WTC11 (cell line): Measurements from ENCODE around the gene ACSS2. TPM values are rescaled to one million over a fixed set of nuclear protein-coding genes. Genes with fewer than 3 reads are reported as not detected.

ENCODE experiments used
- ATAC-seq: fragments of 200-7000 bp; cut with Tn5 transposase; 2 replicates; pipeline ENCODE4 v1.10.0; 2021; ENCODE audit warnings: mild to moderate bottlenecking, moderate library complexity
- CTCF ChIA-PET: fragments of 300-600 bp; sonication (Branson Sonifier 250); formaldehyde crosslinking; loops from one replicate; lab custom pipeline; 2021; ENCODE audit warnings: antibody characterized with exemption; lab: Charles Lee
- POLR2A ChIA-PET: fragments of 350-600 bp; sonication (Branson Sonifier 250); formaldehyde crosslinking; loops from one replicate; lab custom pipeline; 2021; ENCODE audit warnings: antibody characterized with exemption; lab: Charles Lee
- DNase-seq: peaks from one replicate; pipeline ENCODE4 v3.0.0; 2021; ENCODE audit warnings: low spot score
- H3K27ac Mint-ChIP-seq: 2 replicates; pipeline ENCODE4 v1.8.0; 2021; ENCODE audit warnings: mixed read lengths
- H3K27me3 Mint-ChIP-seq: 2 replicates; pipeline ENCODE4 v1.8.0; 2021; ENCODE audit warnings: low read depth, mild to moderate bottlenecking, moderate library complexity, mixed read lengths
- H3K36me3 Mint-ChIP-seq: 2 replicates; pipeline ENCODE4 v1.8.0; 2021; ENCODE audit warnings: mixed read lengths
- H3K4me1 Mint-ChIP-seq: 2 replicates; pipeline ENCODE4 v1.8.0; 2022; ENCODE audit warnings: mixed read lengths
- H3K4me3 Mint-ChIP-seq: 2 replicates; pipeline ENCODE4 v1.8.0; 2021; ENCODE audit warnings: mild to moderate bottlenecking, moderate library complexity, mixed read lengths
- H3K9me3 Mint-ChIP-seq: 2 replicates; pipeline ENCODE4 v1.8.0; 2021; ENCODE audit warnings: mixed read lengths
- AR ChIP-seq: fragments of 250-450 bp; sonication (Bioruptor Pico); IDR thresholded peaks from 2 replicates; pipeline ENCODE4 v1.9.0; 2021; ENCODE audit warnings: mild to moderate bottlenecking
- ARID4B ChIP-seq: sonication (generic); formaldehyde crosslinking; IDR thresholded peaks from 2 replicates; pipeline ENCODE4 v1.8.0; 2023; ENCODE audit warnings: missing genetic modification reagents, mild to moderate bottlenecking, borderline replicate concordance
- ATF1 ChIP-seq: sonication (generic); formaldehyde crosslinking; IDR thresholded peaks from 2 replicates; pipeline ENCODE4 v1.8.1; 2023; ENCODE audit warnings: mild to moderate bottlenecking, moderate library complexity, missing genetic modification reagents
- CREM ChIP-seq: sonication (generic); formaldehyde crosslinking; IDR thresholded peaks from 2 replicates; pipeline ENCODE4 v1.8.1; 2022; ENCODE audit warnings: mild to moderate bottlenecking, missing genetic modification reagents, moderate library complexity
- ELF4 ChIP-seq: sonication (generic); formaldehyde crosslinking; IDR thresholded peaks from 2 replicates; pipeline ENCODE4 v1.8.1; 2022; ENCODE audit warnings: low read depth, mild to moderate bottlenecking, moderate library complexity, missing genetic modification reagents
- ETV6 ChIP-seq: sonication (generic); formaldehyde crosslinking; IDR thresholded peaks from 2 replicates; pipeline ENCODE4 v1.8.1; 2022; ENCODE audit warnings: mild to moderate bottlenecking, missing genetic modification reagents
- FOXP1 ChIP-seq: sonication (generic); formaldehyde crosslinking; IDR thresholded peaks from 2 replicates; pipeline ENCODE4 v1.8.0; 2022; ENCODE audit warnings: missing genetic modification reagents, mild to moderate bottlenecking, moderate library complexity, borderline replicate concordance
- GRHL2 ChIP-seq: fragments of 250-450 bp; sonication (Bioruptor Pico); IDR thresholded peaks from 2 replicates; pipeline ENCODE4 v1.8.0; 2022; ENCODE audit warnings: mild to moderate bottlenecking, moderate library complexity; ENCODE audit not compliant: insufficient replicate concordance, severe bottlenecking
- GTF2I ChIP-seq: fragments of 250-450 bp; sonication (Bioruptor Pico); conservative IDR thresholded peaks from 2 replicates; pipeline ENCODE4 v1.4.0; 2021; ENCODE audit warnings: mild to moderate bottlenecking
- PREB ChIP-seq: sonication (generic); formaldehyde crosslinking; IDR thresholded peaks from 2 replicates; pipeline ENCODE4 v1.8.1; 2022; ENCODE audit warnings: mild to moderate bottlenecking, missing genetic modification reagents, moderate library complexity, borderline replicate concordance
- RELA ChIP-seq: sonication (generic); formaldehyde crosslinking; IDR thresholded peaks from 2 replicates; pipeline ENCODE4 v1.8.1; 2022; ENCODE audit warnings: missing genetic modification reagents, mild to moderate bottlenecking, borderline replicate concordance
- SMAD4 ChIP-seq: sonication (generic); formaldehyde crosslinking; IDR thresholded peaks from 2 replicates; pipeline ENCODE4 v1.8.0; 2022; ENCODE audit warnings: mild to moderate bottlenecking, missing genetic modification reagents
- USF2 ChIP-seq: sonication (generic); formaldehyde crosslinking; IDR thresholded peaks from 2 replicates; pipeline ENCODE4 v1.8.1; 2023; ENCODE audit warnings: mild to moderate bottlenecking, missing genetic modification reagents, moderate library complexity
- ZNF317 ChIP-seq: sonication (generic); formaldehyde crosslinking; IDR thresholded peaks from 2 replicates; pipeline ENCODE4 v1.8.1; 2023; ENCODE audit warnings: low read depth, mild to moderate bottlenecking, moderate library complexity, missing genetic modification reagents, borderline replicate concordance
- ZNF425 ChIP-seq: fragments of 250-450 bp; sonication (Bioruptor Pico); conservative IDR thresholded peaks from 2 replicates; pipeline ENCODE4 v1.9.0; 2021; ENCODE audit warnings: mild to moderate bottlenecking
- ZSCAN18 ChIP-seq: fragments of 250-450 bp; sonication (Bioruptor Pico); IDR thresholded peaks from 2 replicates; pipeline ENCODE4 v2.1.2; 2022; ENCODE audit warnings: mild to moderate bottlenecking, moderate library complexity
- total RNA-seq: library from RNA; stranded (reverse); gene quantifications from 3 replicates; pipeline ENCODE4 v1.2.3, GENCODE V29; 2021
- TF ChIP-seq, protein P1 (sequence below): sonication (generic); formaldehyde crosslinking; IDR thresholded peaks from 2 replicates; pipeline ENCODE4 v1.8.1; 2023; ENCODE audit warnings: mild to moderate bottlenecking, moderate library complexity, missing genetic modification reagents

ACSS2 gene
- total RNA-seq, 1 experiment from 2014 or later = 28.9 TPM

GRCh38 chr20:34927736-34928135, 51.3 kb downstream of the ACSS2 start:
- DNase-seq = no peak
- Mint-ChIP-seq H3K4me1 (no peaks in the 10 kb centered on the region), H3K27me3 (no peaks in the 10 kb centered on the region), H3K36me3 (peaks cover 39% of the 10 kb centered on the region), H3K4me3 (no peak overlapping the region)
- TF ChIP-seq ELF4 (CRISPR knock-in tag) = no peak
- no peak for TF ChIP-seq RELA (CRISPR knock-in tag)
- no peak for TF ChIP-seq ZSCAN18 (CRISPR knock-in tag)
- TF ChIP-seq AR (CRISPR knock-in tag) = no peak
- no peak for TF ChIP-seq ETV6 (CRISPR knock-in tag)
- no peak for TF ChIP-seq ZNF317 (CRISPR knock-in tag)
- TF ChIP-seq GRHL2 = no peak
- TF ChIP-seq ATF1 (CRISPR knock-in tag) = no peak
- no peak for TF ChIP-seq PREB (CRISPR knock-in tag)
- no peak for TF ChIP-seq ZNF425
- TF ChIP-seq SMAD4 (CRISPR knock-in tag) = no peak
- no peak for TF ChIP-seq CREM
- TF ChIP-seq, protein P1, sequence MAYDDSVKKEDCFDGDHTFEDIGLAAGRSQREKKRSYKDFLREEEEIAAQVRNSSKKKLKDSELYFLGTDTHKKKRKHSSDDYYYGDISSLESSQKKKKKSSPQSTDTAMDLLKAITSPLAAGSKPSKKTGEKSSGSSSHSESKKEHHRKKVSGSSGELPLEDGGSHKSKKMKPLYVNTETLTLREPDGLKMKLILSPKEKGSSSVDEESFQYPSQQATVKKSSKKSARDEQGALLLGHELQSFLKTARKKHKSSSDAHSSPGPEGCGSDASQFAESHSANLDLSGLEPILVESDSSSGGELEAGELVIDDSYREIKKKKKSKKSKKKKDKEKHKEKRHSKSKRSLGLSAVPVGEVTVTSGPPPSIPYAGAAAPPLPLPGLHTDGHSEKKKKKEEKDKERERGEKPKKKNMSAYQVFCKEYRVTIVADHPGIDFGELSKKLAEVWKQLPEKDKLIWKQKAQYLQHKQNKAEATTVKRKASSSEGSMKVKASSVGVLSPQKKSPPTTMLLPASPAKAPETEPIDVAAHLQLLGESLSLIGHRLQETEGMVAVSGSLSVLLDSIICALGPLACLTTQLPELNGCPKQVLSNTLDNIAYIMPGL (CRISPR knock-in tag) = no peak
- no peak for TF ChIP-seq FOXP1
- no peak for TF ChIP-seq ARID4B (CRISPR knock-in tag)
- TF ChIP-seq USF2 (CRISPR knock-in tag) = no peak
- no peak for TF ChIP-seq GTF2I (CRISPR knock-in tag)
- TF ChIP-seq, all 79 proteins: peak for 0
- no peak for ATAC-seq
- ChIA-PET POLR2A (no interaction called here), CTCF (no interaction called here)
- Mint-ChIP-seq H3K9me3 (no peaks in the 10 kb centered on the region), H3K27ac (no peak overlapping the region)
